ENCODE results near the gene SPATA45.
A peak's percentile ranks its signal among the peaks of the same experiment; 100 is the strongest.
"Not testable (repeated sequence)": the region's sequence is repeated elsewhere in the genome, so short reads cannot be mapped to it uniquely, and the experiment has no call there.

The SPATA45 gene

DNA sequence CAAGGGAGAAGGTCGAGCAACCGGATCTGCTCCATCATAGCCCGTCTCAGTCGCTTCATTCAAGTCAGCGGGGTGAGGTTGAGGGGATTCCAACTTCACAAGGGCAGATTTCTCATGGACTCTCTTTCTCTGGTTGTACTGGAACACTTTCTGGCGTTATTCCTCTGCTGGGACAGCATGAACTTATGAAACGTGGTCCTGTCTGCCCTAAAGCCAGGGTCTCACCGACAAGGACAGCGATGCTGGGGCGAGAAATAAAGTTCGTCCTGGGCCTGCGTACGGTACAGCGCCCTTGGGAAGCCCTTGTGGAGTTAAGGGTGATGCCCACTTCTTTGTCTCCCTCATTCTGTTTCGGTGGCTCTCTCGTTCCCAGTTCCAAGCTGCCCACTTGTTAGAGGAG lies 9.3 kb upstream of the SPATA45 start:
- Mint-ChIP-seq H3K36me3 (ENCODE audit: low read depth) (peaks cover 32% of the 10 kb centered on the region), H3K9me3 (peaks cover 3% of the 10 kb centered on the region), H3K4me1 (ENCODE audit: low read depth) (peaks cover 17% of the 10 kb centered on the region), H3K27me3 (no peaks in the 10 kb centered on the region), H3K4me3 (no peak overlapping the region), H3K27ac (peak overlapping the region; percentile 26)
- DNase-seq: no peak

DNA sequence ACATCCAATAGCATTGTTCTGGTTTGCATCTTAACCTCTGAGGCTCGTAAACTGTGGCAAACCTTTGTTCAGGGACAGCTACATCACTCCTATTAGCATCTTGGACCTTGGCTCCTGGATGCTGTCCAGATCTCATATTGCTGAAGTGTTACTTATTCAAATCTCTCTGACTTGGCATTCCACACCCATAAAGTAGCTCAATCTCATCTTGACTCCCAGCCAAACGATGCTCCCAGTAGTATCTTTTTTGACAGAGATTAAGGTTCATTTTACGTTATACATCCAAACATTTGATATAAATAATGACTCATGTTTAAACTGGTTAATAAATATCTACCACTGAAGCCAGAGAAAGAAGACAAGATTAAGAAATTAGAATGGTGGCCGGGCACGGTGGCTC lies 6.2 kb upstream of the SPATA45 start:
- no peak for DNase-seq
- Mint-ChIP-seq H3K27me3 (no peaks in the 10 kb centered on the region), H3K4me1 (ENCODE audit: low read depth) (peaks cover 12% of the 10 kb centered on the region), H3K9me3 (peaks cover 3% of the 10 kb centered on the region), H3K4me3 (no peak overlapping the region), H3K36me3 (ENCODE audit: low read depth) (peaks cover 25% of the 10 kb centered on the region), H3K27ac (no peak overlapping the region)

DNA sequence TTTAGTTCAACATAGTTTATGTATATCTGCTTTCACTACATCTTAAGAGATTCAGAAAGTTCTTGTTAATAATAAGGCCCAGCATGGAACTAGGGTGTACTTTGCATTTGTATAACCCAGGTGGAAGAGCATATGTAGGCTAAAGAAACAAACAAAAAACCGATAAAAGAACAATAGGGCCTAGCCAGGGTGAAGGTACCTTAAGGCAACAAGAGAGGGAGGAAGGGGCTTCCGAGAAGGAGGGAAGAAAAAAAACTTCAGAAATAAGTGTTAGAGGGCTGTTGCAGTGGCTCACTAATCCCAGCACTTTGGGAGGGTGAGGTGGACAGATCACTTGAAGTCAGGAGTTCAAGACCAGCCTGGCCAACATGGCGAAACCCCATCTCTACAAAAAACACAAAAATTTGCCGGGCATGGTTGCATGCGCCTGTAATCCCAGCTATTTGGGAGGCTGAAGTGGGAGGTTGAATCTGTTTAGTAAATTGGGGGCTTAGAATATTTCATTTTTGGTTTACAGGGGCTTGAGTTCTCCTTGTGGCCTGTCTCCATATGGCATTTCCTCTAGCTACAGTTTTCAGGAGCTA lies 4.7 kb upstream of the SPATA45 start:
- H3K27ac Mint-ChIP-seq: no peak overlapping the region
- no peaks in the 10 kb centered on the region for H3K27me3 Mint-ChIP-seq
- H3K4me1 Mint-ChIP-seq (ENCODE audit: low read depth): peaks cover 10% of the 10 kb centered on the region
- no peak overlapping the region for H3K4me3 Mint-ChIP-seq
- H3K9me3 Mint-ChIP-seq: peaks cover 3% of the 10 kb centered on the region
- no peak for DNase-seq
- peaks cover 17% of the 10 kb centered on the region for H3K36me3 Mint-ChIP-seq (ENCODE audit: low read depth)

DNA sequence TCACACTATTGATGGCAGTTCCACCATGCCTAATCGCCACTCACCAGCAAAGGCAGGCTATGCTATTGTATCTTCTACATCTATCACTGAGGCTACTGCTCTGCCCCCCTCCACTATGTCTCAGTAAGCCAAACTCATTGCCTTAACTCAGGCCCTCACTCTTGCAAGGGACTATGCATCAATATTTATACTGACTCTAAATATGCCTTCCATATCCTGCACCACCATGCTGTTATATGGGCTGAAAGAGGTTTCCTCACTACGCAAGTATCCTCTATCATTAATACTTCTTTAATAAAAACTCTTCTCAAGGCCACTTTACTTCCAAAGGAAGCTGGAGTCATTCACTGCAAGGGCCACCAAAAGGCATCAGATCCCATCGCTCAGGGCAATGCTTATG lies 2.9 kb downstream of the SPATA45 start:
- DNase-seq; H3K9me3 Mint-ChIP-seq; H3K4me1 Mint-ChIP-seq (ENCODE audit: low read depth); H3K36me3 Mint-ChIP-seq (ENCODE audit: low read depth); H3K4me3 Mint-ChIP-seq; H3K27me3 Mint-ChIP-seq; H3K27ac Mint-ChIP-seq: not testable (repeated sequence)

DNA sequence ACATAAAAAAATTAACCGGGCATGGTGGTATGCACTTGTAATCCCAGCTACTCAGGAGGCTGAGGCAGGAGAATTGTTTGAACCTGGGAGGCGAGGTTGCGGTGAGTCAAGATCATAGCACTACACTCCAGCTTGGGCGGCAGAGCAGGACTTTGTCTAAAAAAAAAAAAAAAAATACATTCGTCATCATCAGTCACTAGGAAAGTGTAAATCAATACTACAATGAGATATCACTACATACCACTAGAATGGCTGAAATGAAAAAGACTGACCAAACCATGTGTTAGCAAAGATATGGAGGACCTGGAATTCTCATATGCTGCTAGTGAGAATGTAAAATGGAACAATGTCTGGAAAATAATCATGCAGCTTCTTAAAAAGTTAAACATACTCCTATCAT lies 9.3 kb downstream of the SPATA45 start:
- H3K4me3 Mint-ChIP-seq: no peak overlapping the region
- H3K27me3 Mint-ChIP-seq: no peaks in the 10 kb centered on the region
- H3K27ac Mint-ChIP-seq: no peak overlapping the region
- no peak for DNase-seq
- peaks cover 6% of the 10 kb centered on the region for H3K4me1 Mint-ChIP-seq (ENCODE audit: low read depth)
- H3K36me3 Mint-ChIP-seq (ENCODE audit: low read depth): no peaks in the 10 kb centered on the region
- no peaks in the 10 kb centered on the region for H3K9me3 Mint-ChIP-seq

DNA sequence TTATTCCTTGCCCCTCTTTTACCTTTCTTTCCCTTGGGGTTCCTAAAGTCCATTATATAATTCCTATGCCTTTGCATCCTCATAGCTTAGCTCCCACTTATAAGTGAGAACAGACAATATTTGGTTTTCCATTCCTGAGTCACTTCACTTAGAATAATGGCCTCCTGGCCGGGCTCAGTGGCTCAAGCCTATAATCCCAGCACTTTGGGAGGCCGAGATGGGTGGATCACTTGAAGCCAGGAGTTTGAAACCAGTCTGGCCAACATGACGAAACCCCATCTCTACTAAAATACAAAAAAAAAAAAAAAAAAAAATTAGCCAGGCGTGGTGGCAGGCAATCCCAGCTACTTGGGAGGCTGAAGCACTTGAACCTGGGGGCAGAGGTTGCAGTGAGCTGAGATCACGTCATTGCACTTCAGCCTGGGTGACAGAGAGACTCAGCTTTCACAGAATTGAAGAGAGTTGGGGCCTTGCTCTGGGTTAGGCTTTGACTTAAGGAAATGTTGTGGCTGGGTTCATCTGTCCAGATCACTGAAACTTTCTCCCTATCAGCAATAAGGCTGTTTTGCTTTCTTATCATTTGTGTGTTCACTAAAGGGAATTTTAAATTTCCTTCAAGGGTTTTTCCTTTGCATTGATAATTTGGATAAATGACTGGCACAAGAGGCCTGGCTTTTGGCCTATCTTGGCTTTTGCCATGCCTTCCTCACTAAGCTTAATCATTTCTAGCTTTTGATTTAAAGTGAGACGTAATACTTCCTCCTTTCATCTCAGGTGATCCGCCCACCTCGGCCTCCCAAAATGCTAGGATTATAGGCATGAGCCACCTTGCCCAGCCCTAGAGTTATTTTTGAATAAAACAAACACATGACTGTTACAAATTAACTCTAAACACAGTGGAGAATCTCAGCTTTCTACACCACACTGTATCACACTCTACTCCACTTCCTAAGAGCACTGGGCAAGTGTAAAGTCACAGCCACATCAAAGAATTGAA lies 13.9 kb downstream of the SPATA45 start:
- not testable (repeated sequence) for DNase-seq; H3K4me3 Mint-ChIP-seq; H3K9me3 Mint-ChIP-seq; H3K4me1 Mint-ChIP-seq (ENCODE audit: low read depth); H3K27me3 Mint-ChIP-seq; H3K27ac Mint-ChIP-seq; H3K36me3 Mint-ChIP-seq (ENCODE audit: low read depth)

DNA sequence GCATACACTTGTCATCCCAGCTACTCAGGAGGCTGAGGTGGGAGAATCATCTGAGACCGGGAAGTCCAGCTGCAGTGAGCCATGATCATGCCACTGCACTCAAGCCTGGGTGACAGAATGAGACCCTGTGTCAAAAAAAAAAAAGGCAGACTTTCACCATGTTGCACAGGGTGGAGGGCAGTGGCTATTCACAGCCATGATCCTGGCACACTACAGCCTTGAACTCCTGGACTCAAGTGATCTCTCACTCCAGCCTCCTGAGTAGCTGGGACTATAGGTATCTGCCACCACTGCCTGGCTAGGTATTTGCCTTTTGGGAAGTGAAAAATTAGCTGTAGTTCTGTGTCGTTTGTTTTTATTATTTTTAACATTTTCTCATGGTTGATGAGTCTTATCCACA lies 19.1 kb downstream of the SPATA45 start:
- peaks cover 21% of the 10 kb centered on the region for H3K9me3 Mint-ChIP-seq
- DNase-seq: no peak
- H3K4me1 Mint-ChIP-seq (ENCODE audit: low read depth): no peaks in the 10 kb centered on the region
- H3K27me3 Mint-ChIP-seq: peaks cover 6% of the 10 kb centered on the region
- H3K36me3 Mint-ChIP-seq (ENCODE audit: low read depth): peaks cover 10% of the 10 kb centered on the region
- no peak overlapping the region for H3K27ac Mint-ChIP-seq
- H3K4me3 Mint-ChIP-seq: no peak overlapping the region

DNA sequence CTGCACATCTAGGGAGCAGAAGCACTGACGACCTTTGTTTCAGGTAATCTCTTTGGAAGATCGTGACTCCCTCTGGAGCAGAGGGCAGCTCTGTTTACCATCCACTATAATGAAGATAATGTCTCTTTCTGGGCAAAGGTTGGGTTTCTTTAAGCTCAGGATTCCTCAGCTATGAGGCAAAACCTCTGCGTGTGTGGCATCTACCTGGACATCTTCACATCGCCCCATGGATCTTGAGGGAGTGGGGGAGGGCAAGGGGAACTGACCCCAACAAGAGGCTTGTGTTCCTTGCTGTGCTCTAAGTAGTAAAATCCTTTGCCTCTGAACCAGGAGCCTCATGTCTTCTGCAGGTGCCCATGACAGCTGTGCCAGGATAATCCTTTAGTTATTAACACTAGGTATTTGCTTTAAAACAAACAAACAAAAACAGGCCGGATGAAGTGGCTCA lies 19.6 kb downstream of the SPATA45 start:
- DNase-seq: no peak
- H3K36me3 Mint-ChIP-seq (ENCODE audit: low read depth): peaks cover 10% of the 10 kb centered on the region
- H3K27ac Mint-ChIP-seq: no peak overlapping the region
- no peaks in the 10 kb centered on the region for H3K4me1 Mint-ChIP-seq (ENCODE audit: low read depth)
- H3K27me3 Mint-ChIP-seq: peaks cover 6% of the 10 kb centered on the region
- H3K9me3 Mint-ChIP-seq: peaks cover 21% of the 10 kb centered on the region
- H3K4me3 Mint-ChIP-seq: no peak overlapping the region

DNA sequence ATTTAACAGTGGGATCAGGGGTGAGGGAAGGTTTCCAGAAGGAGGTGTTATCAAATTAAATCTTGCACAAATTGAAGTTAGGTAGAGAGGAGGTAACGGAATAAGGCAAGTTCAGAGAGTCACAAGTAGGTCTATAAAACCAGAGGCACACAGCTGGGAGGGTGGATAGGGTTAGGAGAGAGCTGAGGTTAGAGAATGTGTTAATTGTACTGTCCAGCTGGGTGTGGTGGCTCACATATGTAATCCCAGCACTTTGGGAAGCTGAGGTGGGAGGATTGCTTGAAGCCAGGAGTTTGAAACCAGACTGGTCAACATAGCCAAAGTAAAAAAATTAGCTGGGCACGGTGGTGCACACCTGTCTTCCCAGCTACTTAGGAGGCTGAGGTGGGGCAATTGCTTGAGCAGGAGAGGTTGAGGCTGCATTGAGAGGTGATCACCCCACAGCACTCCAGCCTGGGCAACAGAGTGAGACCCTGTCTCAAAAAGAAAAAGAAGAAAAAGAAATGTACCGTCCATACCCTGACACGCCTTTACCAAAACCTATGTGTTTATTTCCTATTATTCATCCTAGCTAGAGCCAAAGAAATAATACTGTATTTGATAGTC lies 20.2 kb downstream of the SPATA45 start:
- peaks cover 10% of the 10 kb centered on the region for H3K36me3 Mint-ChIP-seq (ENCODE audit: low read depth)
- no peak for DNase-seq
- peaks cover 6% of the 10 kb centered on the region for H3K27me3 Mint-ChIP-seq
- H3K4me3 Mint-ChIP-seq: no peak overlapping the region
- H3K4me1 Mint-ChIP-seq (ENCODE audit: low read depth): no peaks in the 10 kb centered on the region
- peaks cover 21% of the 10 kb centered on the region for H3K9me3 Mint-ChIP-seq
- no peak overlapping the region for H3K27ac Mint-ChIP-seq

DNA sequence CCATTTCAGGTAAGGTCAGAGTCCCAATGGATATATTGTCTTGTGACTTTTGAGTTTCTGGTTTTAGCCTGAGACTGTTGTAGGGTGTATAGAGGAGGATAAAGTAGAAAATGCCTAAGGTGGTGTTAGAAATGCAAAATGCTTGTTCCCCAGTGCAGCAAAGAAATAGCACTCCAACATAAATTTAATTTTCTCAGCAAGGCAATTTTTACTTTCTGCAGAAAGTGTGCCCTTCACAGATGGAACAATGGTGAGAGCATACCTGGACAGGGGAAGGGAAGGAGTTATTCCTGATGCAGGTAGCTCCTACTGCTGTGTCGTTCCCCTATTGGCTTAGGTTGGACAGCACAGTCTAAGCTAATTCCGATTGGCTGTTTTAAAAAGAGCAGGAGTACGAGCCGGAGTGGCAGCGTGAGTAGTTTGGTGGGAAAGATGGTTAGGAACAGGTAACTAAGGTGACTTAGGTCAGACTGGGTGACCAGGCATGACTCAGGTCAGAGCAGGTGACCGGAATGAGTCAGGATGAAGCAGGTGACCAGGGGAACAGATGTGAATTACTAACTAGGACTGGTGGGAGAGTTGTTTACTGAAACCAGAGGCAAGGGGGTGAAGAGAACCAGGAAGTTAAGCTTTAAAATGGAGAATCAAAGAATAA lies 21.5 kb downstream of the SPATA45 start:
- no peak for DNase-seq
- peaks cover 21% of the 10 kb centered on the region for H3K9me3 Mint-ChIP-seq
- no peak overlapping the region for H3K4me3 Mint-ChIP-seq
- no peak overlapping the region for H3K27ac Mint-ChIP-seq
- no peaks in the 10 kb centered on the region for H3K4me1 Mint-ChIP-seq (ENCODE audit: low read depth)
- H3K27me3 Mint-ChIP-seq: peaks cover 6% of the 10 kb centered on the region
- H3K36me3 Mint-ChIP-seq (ENCODE audit: low read depth): peaks cover 10% of the 10 kb centered on the region

DNA sequence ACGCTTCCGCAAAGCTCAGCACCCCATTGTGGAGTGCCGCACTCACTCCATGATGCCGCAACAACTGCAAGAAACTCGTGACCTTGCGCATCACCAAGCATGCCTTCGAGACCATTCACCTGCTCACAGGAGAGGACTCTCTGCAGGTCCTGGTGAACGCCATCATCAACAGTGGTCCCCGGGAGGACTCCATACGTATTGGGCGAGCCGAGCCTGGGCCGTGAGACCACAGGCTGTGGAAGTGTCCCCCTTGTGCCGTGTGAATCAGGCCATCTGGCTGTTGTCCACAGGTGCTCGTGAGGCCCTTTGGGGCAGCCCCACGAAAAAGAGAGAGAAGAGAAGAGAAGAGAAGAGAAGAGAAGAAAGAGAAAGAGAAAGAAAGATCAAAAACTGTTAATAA lies 23.2 kb downstream of the SPATA45 start:
- Mint-ChIP-seq H3K4me3 (no peak overlapping the region), H3K27ac (no peak overlapping the region), H3K4me1 (ENCODE audit: low read depth) (peaks cover 4% of the 10 kb centered on the region), H3K36me3 (ENCODE audit: low read depth) (peaks cover 10% of the 10 kb centered on the region), H3K9me3 (peaks cover 21% of the 10 kb centered on the region), H3K27me3 (peaks cover 6% of the 10 kb centered on the region)
- no peak for DNase-seq

DNA sequence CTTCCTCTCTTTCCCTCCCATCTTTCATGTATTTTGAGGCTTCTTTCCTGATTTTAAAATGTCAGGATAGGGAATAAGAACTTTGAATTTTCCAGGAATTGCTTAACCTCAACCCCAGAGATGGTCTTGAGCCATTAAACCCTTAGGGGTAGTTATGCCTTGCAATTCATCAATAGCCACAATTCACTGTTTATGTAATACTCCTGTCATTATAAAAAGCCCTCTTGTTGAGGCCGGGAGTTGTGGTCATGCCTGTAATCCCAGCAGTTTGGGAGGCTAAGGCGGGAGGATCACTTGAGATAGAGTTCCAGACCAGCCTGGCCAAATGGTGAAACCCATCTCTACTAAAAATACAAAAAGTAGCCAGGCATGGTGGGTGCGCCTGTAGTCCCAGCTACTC lies 24.5 kb downstream of the SPATA45 start:
- H3K4me1 Mint-ChIP-seq (ENCODE audit: low read depth): peaks cover 4% of the 10 kb centered on the region
- H3K9me3 Mint-ChIP-seq: peaks cover 21% of the 10 kb centered on the region
- no peak overlapping the region for H3K27ac Mint-ChIP-seq
- no peak overlapping the region for H3K4me3 Mint-ChIP-seq
- DNase-seq: no peak
- peaks cover 6% of the 10 kb centered on the region for H3K27me3 Mint-ChIP-seq
- peaks cover 10% of the 10 kb centered on the region for H3K36me3 Mint-ChIP-seq (ENCODE audit: low read depth)

DNA sequence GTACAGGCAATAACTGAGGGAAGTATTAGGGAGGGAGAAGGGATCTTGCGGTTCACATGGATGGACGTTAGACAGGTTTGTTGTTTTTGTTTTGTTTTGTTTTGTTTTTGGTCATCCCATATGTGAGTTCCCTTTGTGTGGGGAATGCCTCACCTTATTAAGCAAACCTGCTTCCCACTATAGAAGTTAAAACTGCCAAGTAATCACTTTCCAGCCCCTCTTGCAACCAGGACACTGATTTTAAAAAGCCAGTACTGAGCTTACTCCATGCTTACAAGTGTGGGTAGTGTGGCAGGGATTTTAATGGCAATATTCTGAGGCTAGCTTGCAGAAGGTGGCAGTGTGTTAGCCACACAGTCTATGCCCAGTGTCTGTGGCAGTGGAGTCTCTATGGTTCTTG lies 26.5 kb downstream of the SPATA45 start:
- Mint-ChIP-seq H3K27ac (no peak overlapping the region), H3K27me3 (no peaks in the 10 kb centered on the region), H3K9me3 (peaks cover 14% of the 10 kb centered on the region), H3K4me1 (ENCODE audit: low read depth) (peaks cover 4% of the 10 kb centered on the region), H3K4me3 (no peak overlapping the region), H3K36me3 (ENCODE audit: low read depth) (peaks cover 10% of the 10 kb centered on the region)
- no peak for DNase-seq

DNA sequence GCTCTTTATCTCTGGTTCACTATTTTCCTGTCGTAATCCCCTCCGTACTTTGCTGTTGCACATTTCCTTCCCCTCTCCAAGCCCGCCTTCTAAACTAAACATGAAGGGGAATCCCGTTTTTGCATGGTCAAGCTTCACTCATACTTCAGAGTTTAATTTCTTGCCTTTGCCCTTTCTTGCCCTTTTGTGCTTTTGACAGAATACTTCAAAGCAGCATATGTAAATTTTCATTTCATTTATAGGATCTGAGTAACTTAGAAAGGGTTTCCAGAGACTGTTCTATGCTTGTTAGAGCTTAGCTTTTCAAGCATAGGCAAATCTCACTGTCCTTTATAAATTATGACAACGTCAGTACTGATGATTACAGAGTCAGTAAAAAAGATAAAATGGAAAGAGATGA lies 27.7 kb downstream of the SPATA45 start:
- Mint-ChIP-seq H3K36me3 (ENCODE audit: low read depth) (peaks cover 11% of the 10 kb centered on the region), H3K4me3 (no peak overlapping the region), H3K27ac (no peak overlapping the region), H3K27me3 (no peaks in the 10 kb centered on the region), H3K4me1 (ENCODE audit: low read depth) (peaks cover 4% of the 10 kb centered on the region), H3K9me3 (peaks cover 3% of the 10 kb centered on the region)
- DNase-seq: no peak
